Fibroblast of lung (primary cell): ENCODE measurements around the gene COL25A1. TPM values are rescaled to one million over a fixed set of nuclear protein-coding genes. Genes with fewer than 3 reads are reported as not detected.
A peak's percentile ranks its signal among the peaks of the same experiment; 100 is the strongest.

Experiments used
- DNase-seq, 2 donors: peaks; one replicate each; pipeline versions ENCODE4 v3.0.0 to v3.0.0-alpha.2; 2010; ENCODE audit warnings: low read depth in 2 of 2
- H2AFZ ChIP-seq: 2 replicates; pipeline ENCODE4 v1.5.1; 2012; ENCODE audit warnings: low read length, control low read depth, inconsistent platforms
- H3K27ac ChIP-seq: 2 replicates; pipeline ENCODE4 v1.5.1; 2011; ENCODE audit warnings: low read length, control low read depth; ENCODE audit not compliant: insufficient read depth
- H3K27me3 ChIP-seq: 2 replicates; pipeline ENCODE4 v1.5.1; 2011; ENCODE audit warnings: mild to moderate bottlenecking, low read length; ENCODE audit not compliant: control insufficient read depth, insufficient read depth
- H3K36me3 ChIP-seq: 2 replicates; pipeline ENCODE4 v1.5.1; 2011; ENCODE audit warnings: low read length; ENCODE audit not compliant: control insufficient read depth, insufficient read depth
- H3K4me1 ChIP-seq: 2 replicates; pipeline ENCODE4 v1.5.1; 2011; ENCODE audit warnings: low read length; ENCODE audit not compliant: control insufficient read depth, insufficient read depth; ENCODE audit errors: extremely low read depth
- H3K4me2 ChIP-seq: 2 replicates; pipeline ENCODE4 v1.5.1; 2011; ENCODE audit warnings: low read length, control low read depth; ENCODE audit not compliant: insufficient read depth; ENCODE audit errors: extremely low read depth
- H3K4me3 ChIP-seq, 4 experiments: fragments of 200-600 bp in 1 of 4; sonication (generic) in 1 of 4; replicated peaks in 1 of 4; 2 replicates each; pipeline ENCODE4 v1.5.1; 2011 to 2016; ENCODE audit warnings: low read length in 4 of 4, low read depth in 3 of 4, mild to moderate bottlenecking in 3 of 4, control low read depth in 2 of 4, inconsistent platforms in 1 of 4, mixed read lengths in 1 of 4; ENCODE audit not compliant: insufficient read depth in 1 of 4; ENCODE audit errors: control extremely low read depth in 1 of 4
- H3K79me2 ChIP-seq: 2 replicates; pipeline ENCODE4 v1.5.1; 2012; ENCODE audit warnings: mild to moderate bottlenecking, low read length, inconsistent platforms; ENCODE audit not compliant: control insufficient read depth, insufficient read depth
- H3K9ac ChIP-seq: 2 replicates; pipeline ENCODE4 v1.5.1; 2011; ENCODE audit warnings: mild to moderate bottlenecking, low read length, control low read depth; ENCODE audit not compliant: insufficient read depth
- H3K9me3 ChIP-seq: 2 replicates; pipeline ENCODE4 v1.5.1; 2012; ENCODE audit warnings: low read depth, low read length; ENCODE audit not compliant: control insufficient read depth, insufficient read depth
- H4K20me1 ChIP-seq: 2 replicates; pipeline ENCODE4 v1.5.1; 2011; ENCODE audit warnings: low read length; ENCODE audit not compliant: control insufficient read depth, insufficient read depth; ENCODE audit errors: extremely low read depth
- EZH2 ChIP-seq: IDR thresholded peaks from 2 replicates; pipeline ENCODE4 v1.5.1; 2012; ENCODE audit warnings: low read length, control low read depth, mild to moderate bottlenecking; ENCODE audit errors: missing control alignments
- polyA plus RNA-seq, 2 donors: library from polyadenylated mRNA; depleted of rRNA in 1 of 2; stranded (reverse) in 1 of 2; unstranded in 1 of 2; fragments of >200 nt; gene quantifications; 2 replicates each; pipeline ENCODE4 v1.2.1, GENCODE V29; 2011 to 2012; ENCODE audit warnings: missing spikeins in 1 of 2
- total RNA-seq: library from RNA; depleted of rRNA; stranded (reverse); fragments of >200 nt; gene quantifications from 2 replicates; pipeline ENCODE4 v1.2.1, GENCODE V29; 2014
- TF ChIP-seq, protein P1 (sequence below), 2 donors: IDR thresholded peaks in 1 of 2; conservative IDR thresholded peaks in 1 of 2; 1 replicate in 1 of 2; 2 replicates in 1 of 2; pipeline ENCODE4 v1.5.1; 2011 to 2012; ENCODE audit warnings: low read length in 2 of 2, control low read depth in 1 of 2, inconsistent platforms in 1 of 2, low read depth in 1 of 2, mild to moderate bottlenecking in 1 of 2

Gene COL25A1
- total and polyA plus RNA-seq, 2 donors (not counting 1 experiment from before 2014, with no cell fraction given), result under 0.01 to 0.01 TPM

DNA sequence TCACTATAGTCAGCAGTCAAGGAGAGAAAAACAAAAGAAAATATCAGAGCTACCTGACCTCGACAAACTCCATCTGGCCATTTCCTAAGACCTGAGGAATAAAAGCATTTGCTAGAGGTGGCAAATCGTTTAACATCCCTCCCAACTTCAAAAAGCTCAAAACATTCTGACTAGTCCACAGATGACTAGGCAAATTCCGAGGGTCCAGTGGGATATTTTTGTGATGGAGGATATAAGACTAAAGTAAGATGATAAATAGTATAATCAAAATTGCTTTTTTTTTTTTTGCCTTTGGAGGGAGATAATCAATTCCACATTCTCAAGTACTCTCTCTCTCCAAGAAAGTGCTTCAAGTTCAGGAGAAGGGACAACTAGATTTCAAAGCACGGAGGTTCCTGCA, 420.5 kb downstream of the COL25A1 start:
- DNase-seq, result peak in 1 of 2 donors; percentile 24
- Histone ChIP-seq H3K79me2 (no peaks in the 10 kb centered on the region), H3K4me2 (no peak overlapping the region)

DNA sequence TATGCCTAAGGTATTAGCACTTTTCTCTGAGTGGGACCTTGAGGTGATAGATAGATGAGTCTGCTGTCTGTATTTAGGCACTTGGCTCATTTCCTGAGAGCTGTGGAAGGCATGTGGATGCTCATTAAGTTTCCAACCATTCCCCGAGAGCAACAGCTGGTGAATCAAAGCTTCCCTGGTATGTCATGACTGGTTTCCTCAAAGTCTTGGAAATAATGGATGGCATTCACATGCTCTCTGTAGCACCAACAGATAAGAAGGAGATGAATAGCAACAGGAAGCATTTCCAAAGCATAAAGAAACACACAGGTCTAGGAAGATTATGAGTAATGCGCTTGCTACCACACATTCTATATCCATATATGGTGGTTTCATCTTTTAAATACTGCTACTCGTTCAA, 421.3 kb downstream of the COL25A1 start:
- Histone ChIP-seq H3K9ac (no peak overlapping the region), H3K4me3 (no peak overlapping the region), H2AFZ (no peak overlapping the region), H3K27ac (no peak overlapping the region), H3K27me3 (no peaks in the 10 kb centered on the region), H3K9me3 (no peaks in the 10 kb centered on the region), H3K79me2 (no peaks in the 10 kb centered on the region), H3K4me1 (peaks cover 2% of the 10 kb centered on the region), H3K4me2 (no peak overlapping the region), H4K20me1 (no peaks in the 10 kb centered on the region), H3K36me3 (no peaks in the 10 kb centered on the region)
- no peak for TF ChIP-seq EZH2
- TF ChIP-seq, protein P1, sequence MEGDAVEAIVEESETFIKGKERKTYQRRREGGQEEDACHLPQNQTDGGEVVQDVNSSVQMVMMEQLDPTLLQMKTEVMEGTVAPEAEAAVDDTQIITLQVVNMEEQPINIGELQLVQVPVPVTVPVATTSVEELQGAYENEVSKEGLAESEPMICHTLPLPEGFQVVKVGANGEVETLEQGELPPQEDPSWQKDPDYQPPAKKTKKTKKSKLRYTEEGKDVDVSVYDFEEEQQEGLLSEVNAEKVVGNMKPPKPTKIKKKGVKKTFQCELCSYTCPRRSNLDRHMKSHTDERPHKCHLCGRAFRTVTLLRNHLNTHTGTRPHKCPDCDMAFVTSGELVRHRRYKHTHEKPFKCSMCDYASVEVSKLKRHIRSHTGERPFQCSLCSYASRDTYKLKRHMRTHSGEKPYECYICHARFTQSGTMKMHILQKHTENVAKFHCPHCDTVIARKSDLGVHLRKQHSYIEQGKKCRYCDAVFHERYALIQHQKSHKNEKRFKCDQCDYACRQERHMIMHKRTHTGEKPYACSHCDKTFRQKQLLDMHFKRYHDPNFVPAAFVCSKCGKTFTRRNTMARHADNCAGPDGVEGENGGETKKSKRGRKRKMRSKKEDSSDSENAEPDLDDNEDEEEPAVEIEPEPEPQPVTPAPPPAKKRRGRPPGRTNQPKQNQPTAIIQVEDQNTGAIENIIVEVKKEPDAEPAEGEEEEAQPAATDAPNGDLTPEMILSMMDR (conservative IDR thresholded peaks at IDR 0.05 in 1 of 2, IDR thresholded peaks at IDR 0.05 in 1 of 2; ENCODE audit: low read depth in 1 of 2, low read length in 2 of 2), result no peak
- peak; percentile 44 to 99 for DNase-seq

More for the DNA sequence above, 420.5 kb downstream of the COL25A1 start:
- Histone ChIP-seq H2AFZ (no peak overlapping the region), H3K27me3 (no peaks in the 10 kb centered on the region), H3K9me3 (no peaks in the 10 kb centered on the region), H3K9ac (no peak overlapping the region), H3K27ac (no peak overlapping the region), H3K4me3 (no peak overlapping the region), H3K36me3 (no peaks in the 10 kb centered on the region), H4K20me1 (no peaks in the 10 kb centered on the region), H3K4me1 (peaks cover 2% of the 10 kb centered on the region)
- TF ChIP-seq, protein P1 (conservative IDR thresholded peaks at IDR 0.05 in 1 of 2, IDR thresholded peaks at IDR 0.05 in 1 of 2; ENCODE audit: low read depth in 1 of 2, low read length in 2 of 2), result no peak
- TF ChIP-seq EZH2, result no peak

DNA sequence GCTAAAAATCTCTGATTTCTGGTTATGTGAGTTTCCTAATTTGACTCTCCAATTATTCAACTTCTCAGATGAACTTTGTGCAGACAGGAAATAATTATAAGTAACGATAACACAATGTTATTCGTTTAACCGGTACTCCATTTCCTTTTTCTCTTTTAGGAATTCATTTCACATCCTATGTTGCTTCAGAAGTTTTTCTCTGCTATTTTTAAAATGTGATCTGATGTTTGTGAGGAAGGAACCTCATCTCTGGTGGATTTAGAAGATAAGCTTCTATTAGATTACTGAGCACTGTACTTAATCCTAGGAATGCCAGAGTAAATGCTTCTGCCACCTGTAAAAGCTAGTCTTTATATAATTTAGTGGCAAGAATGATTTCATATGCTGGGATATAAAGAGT, 423.7 kb downstream of the COL25A1 start:
- Histone ChIP-seq H3K27ac (no peak overlapping the region), H3K4me1 (no peaks in the 10 kb centered on the region), H4K20me1 (no peaks in the 10 kb centered on the region), H3K9me3 (no peaks in the 10 kb centered on the region), H3K4me2 (no peak overlapping the region), H3K27me3 (no peaks in the 10 kb centered on the region), H3K79me2 (no peaks in the 10 kb centered on the region), H3K4me3 (no peak overlapping the region), H2AFZ (no peak overlapping the region), H3K36me3 (no peaks in the 10 kb centered on the region), H3K9ac (no peak overlapping the region)
- no peak for TF ChIP-seq EZH2
- no peak for DNase-seq
